ENCODE results near the gene PJA2.
"Not testable (repeated sequence)": the region's sequence is repeated elsewhere in the genome, so short reads cannot be mapped to it uniquely, and the experiment has no call there.

Gene PJA2

GRCh38 chr5:109418712-109419352, 9.1 kb upstream of the PJA2 start:
- ChIA-PET POLR2A (interaction anchor here (1.8 kb wide), 1 partner anchor 9 kb away, joined by 6 read pairs; the partner anchor contains the start of gene PJA2), CTCF (no interaction called here)
- DNase-seq (ENCODE audit: extremely low spot score): no peak
- no peak for TF ChIP-seq PKNOX1 (IDR thresholded peaks at IDR 0.05)
- no peak for TF ChIP-seq FOXA1 (IDR thresholded peaks at IDR 0.05)
- TF ChIP-seq ARNT (IDR thresholded peaks at IDR 0.05): no peak
- no peak for TF ChIP-seq L3MBTL2 (conservative IDR thresholded peaks at IDR 0.05)

GRCh38 chr5:109416882-109417281, 7.1 kb upstream of the PJA2 start:
- no peak for DNase-seq (ENCODE audit: extremely low spot score)
- ChIA-PET POLR2A (no interaction called here), CTCF (no interaction called here)
- TF ChIP-seq ARNT (IDR thresholded peaks at IDR 0.05): no peak
- TF ChIP-seq L3MBTL2 (conservative IDR thresholded peaks at IDR 0.05): no peak
- TF ChIP-seq FOXK2 (IDR thresholded peaks at IDR 0.05): no peak
- TF ChIP-seq ELF4 (IDR thresholded peaks at IDR 0.05): no peak
- no peak for TF ChIP-seq FOXA1 (IDR thresholded peaks at IDR 0.05)
- TF ChIP-seq LEF1 (IDR thresholded peaks at IDR 0.05; ENCODE audit: borderline replicate concordance): no peak

- POLR2A ChIA-PET; DNase-seq (ENCODE audit: extremely low spot score); CTCF ChIA-PET: not testable (repeated sequence)
These were observed 4.2 kb upstream of the PJA2 start for GRCh38 chr5:109413921-109414461.

- DNase-seq (ENCODE audit: extremely low spot score): no peak
- CTCF ChIA-PET: no interaction called here
- TF ChIP-seq FOXK2 (IDR thresholded peaks at IDR 0.05) (no peak), ELF4 (IDR thresholded peaks at IDR 0.05) (no peak), HDGF (IDR thresholded peaks at IDR 0.05; ENCODE audit: borderline replicate concordance) (no peak), BHLHE40 (IDR thresholded peaks at IDR 0.05; ENCODE audit: borderline replicate concordance) (no peak), NFRKB (IDR thresholded peaks at IDR 0.05) (no peak), ZNF384 (IDR thresholded peaks at IDR 0.05) (no peak), CTBP1 (IDR thresholded peaks at IDR 0.05; ENCODE audit: borderline replicate concordance) (no peak), FOXM1 (IDR thresholded peaks at IDR 0.05; ENCODE audit: borderline replicate concordance) (no peak), L3MBTL2 (conservative IDR thresholded peaks at IDR 0.05) (no peak), SUZ12 (IDR thresholded peaks at IDR 0.05) (no peak), PKNOX1 (IDR thresholded peaks at IDR 0.05) (no peak), SP1 (IDR thresholded peaks at IDR 0.05) (no peak), TARDBP (IDR thresholded peaks at IDR 0.05) (no peak)
- POLR2A ChIA-PET: no interaction called here
These were observed 3.7 kb upstream of the PJA2 start for GRCh38 chr5:109413458-109413857.

GRCh38 chr5:109412981-109413402, 3.2 kb upstream of the PJA2 start:
- TF ChIP-seq SUZ12 (IDR thresholded peaks at IDR 0.05) (no peak), SP1 (IDR thresholded peaks at IDR 0.05) (no peak), CTBP1 (IDR thresholded peaks at IDR 0.05; ENCODE audit: borderline replicate concordance) (no peak)
- POLR2A ChIA-PET: no interaction called here
- no peak for DNase-seq (ENCODE audit: extremely low spot score)
- CTCF ChIA-PET: interaction anchor here (1.0 kb wide), 1 partner anchor 771 kb away, joined by 3 read pairs; no protein-coding TSS in a partner anchor

- ChIA-PET CTCF (no interaction called here), POLR2A (no interaction called here)
- DNase-seq (ENCODE audit: extremely low spot score): no peak
- TF ChIP-seq FOXA1 (IDR thresholded peaks at IDR 0.05): no peak
- 0 out of 2 replicates have a peak, but pooled peaks have one; percentile 30 for TF ChIP-seq ZNF384 (IDR thresholded peaks at IDR 0.05)
These were observed 1.9 kb upstream of the PJA2 start for GRCh38 chr5:109411627-109412026.

- POLR2A ChIA-PET: no interaction called here
- no peak for DNase-seq (ENCODE audit: extremely low spot score)
- CTCF ChIA-PET: no interaction called here
- TF ChIP-seq SP1 (IDR thresholded peaks at IDR 0.05): no peak
- no peak for TF ChIP-seq NFRKB (IDR thresholded peaks at IDR 0.05)
- no peak for TF ChIP-seq CTBP1 (IDR thresholded peaks at IDR 0.05; ENCODE audit: borderline replicate concordance)
- TF ChIP-seq FOXM1 (IDR thresholded peaks at IDR 0.05; ENCODE audit: borderline replicate concordance): no peak
- TF ChIP-seq TARDBP (IDR thresholded peaks at IDR 0.05): no peak
- no peak for TF ChIP-seq L3MBTL2 (conservative IDR thresholded peaks at IDR 0.05)
- TF ChIP-seq PKNOX1 (IDR thresholded peaks at IDR 0.05): no peak
- no peak for TF ChIP-seq FOXK2 (IDR thresholded peaks at IDR 0.05)
- no peak for TF ChIP-seq SUZ12 (IDR thresholded peaks at IDR 0.05)
- TF ChIP-seq LEF1 (IDR thresholded peaks at IDR 0.05; ENCODE audit: borderline replicate concordance): no peak
- TF ChIP-seq FOXA1 (IDR thresholded peaks at IDR 0.05): no peak
- no peak for TF ChIP-seq ZNF384 (IDR thresholded peaks at IDR 0.05)
- TF ChIP-seq HDGF (IDR thresholded peaks at IDR 0.05; ENCODE audit: borderline replicate concordance): no peak
- TF ChIP-seq ELF4 (IDR thresholded peaks at IDR 0.05): no peak
- TF ChIP-seq ARNT (IDR thresholded peaks at IDR 0.05): no peak
- no peak for TF ChIP-seq BHLHE40 (IDR thresholded peaks at IDR 0.05; ENCODE audit: borderline replicate concordance)
These were observed 1.4 kb upstream of the PJA2 start for GRCh38 chr5:109411149-109411514.

All from HEK293T (cell line).